ENCODE results near the gene BNIP1.

Gene BNIP1

GRCh38 chr5:173211284-173211683 lies 67.0 kb downstream of the BNIP1 start:
- DNase-seq (ENCODE audit: low spot score): no peak

GRCh38 chr5:173213236-173213933 lies 69.1 kb downstream of the BNIP1 start:
- DNase-seq (ENCODE audit: low spot score): no peak

Measured in LoVo (cell line).